Activated T-helper 1 cell treated with anti-CD3 and anti-CD28 coated beads, Interleukin-12 subunit alpha, Interleukin-12 subunit beta, Interleukin-2, Interleukin-4 antibody, amounts not matched to agents 30 ng/mL and 10 ng/mL and 1 ng/mL, durations not matched to agents 14 hours and 24 hours and 36 hours (primary cell): ENCODE measurements around the gene GLA. TPM values are rescaled to one million over a fixed set of nuclear protein-coding genes. Genes with fewer than 3 reads are reported as not detected.
A peak's percentile ranks its signal among the peaks of the same experiment; 100 is the strongest.

ENCODE experiments used
- DNase-seq: peaks from one replicate; pipeline ENCODE4 v3.0.0; 2021; ENCODE audit warnings: low spot score
- H3K27ac Mint-ChIP-seq: one replicate; pipeline ENCODE4 v1.8.0; 2021; ENCODE audit warnings: mild to moderate bottlenecking, mixed read lengths
- H3K27me3 Mint-ChIP-seq: one replicate; pipeline ENCODE4 v1.8.0; 2022; ENCODE audit warnings: mild to moderate bottlenecking, moderate library complexity, mixed read lengths; ENCODE audit not compliant: insufficient read depth
- H3K36me3 Mint-ChIP-seq: one replicate; pipeline ENCODE4 v1.8.0; 2021; ENCODE audit warnings: low read depth, mixed read lengths
- H3K4me1 Mint-ChIP-seq: one replicate; pipeline ENCODE4 v1.8.0; 2021; ENCODE audit warnings: low read depth, mixed read lengths
- H3K4me3 Mint-ChIP-seq: one replicate; pipeline ENCODE4 v1.8.0; 2021; ENCODE audit warnings: mild to moderate bottlenecking, moderate library complexity, mixed read lengths
- H3K9me3 Mint-ChIP-seq: one replicate; pipeline ENCODE4 v1.8.0; 2021; ENCODE audit warnings: mixed read lengths
- intact Hi-C: fragments of 100-400 bp; cut with micrococcal nuclease; formaldehyde crosslinking; loops from one replicate; pipeline ENCODE4 v1.15.1; 2024
- total RNA-seq: library from RNA; stranded (reverse); gene quantifications from 2 replicates; pipeline ENCODE4 v1.2.3, GENCODE V29; 2022

The GLA gene
- total RNA-seq, 1 donor from 2014 or later, result 65.7 TPM

DNA sequence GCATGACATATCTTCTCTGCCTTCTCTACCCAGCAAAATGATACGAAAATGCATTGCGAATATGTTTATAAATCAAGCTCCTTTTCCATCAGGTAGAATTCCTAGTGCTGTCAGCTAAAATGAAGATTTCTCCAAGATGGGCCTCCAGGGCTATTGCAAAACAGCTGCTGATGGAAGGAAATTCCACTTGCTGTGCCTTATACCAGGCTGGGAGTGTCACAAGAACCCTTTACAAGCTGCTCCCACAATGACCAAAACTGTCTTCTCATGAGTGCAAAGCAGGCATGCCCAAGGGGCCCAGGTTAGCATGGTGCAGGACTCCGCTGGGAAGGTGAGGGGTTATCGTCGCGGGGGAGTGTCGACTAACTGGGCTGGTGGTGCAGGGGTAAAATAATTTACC lies 9.0 kb upstream of the GLA start:
- Mint-ChIP-seq H3K27me3 (no peaks in the 10 kb centered on the region), H3K9me3 (no peaks in the 10 kb centered on the region), H3K27ac (peak overlapping the region; percentile 55), H3K4me3 (peak overlapping the region; percentile 61), H3K36me3 (peaks cover 21% of the 10 kb centered on the region), H3K4me1 (peaks cover 44% of the 10 kb centered on the region)
- intact Hi-C loops, result loop anchor here (5.0 to 10.0 kb wide), 3 partner anchors 68 to 516 kb away; partner anchors contain the start of genes ARMCX4 and ZMAT1
- no peak for DNase-seq

DNA sequence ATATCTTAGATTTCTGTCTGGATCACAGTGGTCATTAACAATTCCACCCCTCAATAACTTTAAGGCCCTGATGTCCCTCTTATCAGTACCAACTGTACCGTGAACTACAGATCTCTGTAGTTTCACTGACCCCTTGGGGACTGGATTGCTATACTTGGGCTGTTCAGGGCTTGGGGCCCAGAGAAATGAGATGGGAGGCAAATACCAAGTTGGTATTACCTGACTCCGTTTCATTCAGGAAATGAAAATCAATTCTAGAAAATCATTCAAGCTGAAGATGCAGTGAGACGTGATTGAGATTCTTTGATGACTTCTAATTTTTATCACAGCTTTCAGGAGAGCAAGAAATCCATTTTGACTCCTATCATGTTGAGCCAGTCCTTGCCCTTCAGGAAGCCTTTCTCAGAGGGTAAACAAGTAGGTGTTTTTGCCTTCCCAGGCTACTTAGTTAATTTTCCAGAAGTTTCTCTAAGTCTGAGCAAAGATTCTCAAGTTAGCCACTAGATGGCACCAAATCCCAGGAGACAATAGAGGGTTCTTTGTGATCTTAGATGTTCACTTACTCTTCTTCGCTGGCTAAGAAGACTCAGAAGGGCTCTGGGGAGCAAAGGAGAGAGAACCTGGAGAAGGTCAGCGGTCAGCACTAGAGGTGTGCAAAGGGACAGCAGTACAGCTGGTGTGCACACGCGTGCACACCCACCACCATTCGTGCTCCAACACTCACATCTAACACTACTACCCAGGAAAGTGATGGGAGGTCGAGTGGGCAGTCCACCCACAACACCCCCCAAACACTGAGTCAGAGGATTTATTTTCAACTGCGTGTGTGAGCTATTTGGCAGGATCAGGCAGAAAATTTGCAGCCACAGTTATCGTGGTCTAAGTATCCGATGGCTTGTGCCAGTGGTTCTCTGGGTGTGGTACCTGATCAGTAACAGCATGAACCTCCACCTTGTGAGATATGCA lies 7.7 kb upstream of the GLA start:
- H3K27me3 Mint-ChIP-seq, result no peaks in the 10 kb centered on the region
- H3K4me3 Mint-ChIP-seq, result peak overlapping the region; percentile 42
- H3K4me1 Mint-ChIP-seq, result peaks cover 49% of the 10 kb centered on the region
- intact Hi-C loops, result loop anchor here (1.0 to 10.0 kb wide), 7 partner anchors 15 to 517 kb away; partner anchors contain the start of genes ARMCX4 and ZMAT1
- no peaks in the 10 kb centered on the region for H3K9me3 Mint-ChIP-seq
- peak overlapping the region; percentile 70 for H3K27ac Mint-ChIP-seq
- peak; percentile 17 for DNase-seq
- H3K36me3 Mint-ChIP-seq, result peaks cover 21% of the 10 kb centered on the region

DNA sequence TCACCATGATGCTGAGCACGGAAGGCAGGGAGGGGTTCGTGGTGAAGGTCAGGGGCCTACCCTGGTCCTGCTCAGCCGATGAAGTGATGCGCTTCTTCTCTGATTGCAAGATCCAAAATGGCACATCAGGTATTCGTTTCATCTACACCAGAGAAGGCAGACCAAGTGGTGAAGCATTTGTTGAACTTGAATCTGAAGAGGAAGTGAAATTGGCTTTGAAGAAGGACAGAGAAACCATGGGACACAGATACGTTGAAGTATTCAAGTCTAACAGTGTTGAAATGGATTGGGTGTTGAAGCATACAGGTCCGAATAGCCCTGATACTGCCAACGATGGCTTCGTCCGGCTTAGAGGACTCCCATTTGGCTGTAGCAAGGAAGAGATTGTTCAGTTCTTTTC lies 4.3 kb upstream of the GLA start:
- DNase-seq, result no peak
- intact Hi-C loops, result loop anchor here (10.0 kb wide), 1 partner anchor 73 kb away; the partner anchor contains the start of gene ARMCX4
- peaks cover 26% of the 10 kb centered on the region for H3K36me3 Mint-ChIP-seq
- H3K9me3 Mint-ChIP-seq, result no peaks in the 10 kb centered on the region
- H3K4me1 Mint-ChIP-seq, result peaks cover 42% of the 10 kb centered on the region
- H3K27ac Mint-ChIP-seq, result no peak overlapping the region
- H3K4me3 Mint-ChIP-seq, result no peak overlapping the region
- H3K27me3 Mint-ChIP-seq, result no peaks in the 10 kb centered on the region

DNA sequence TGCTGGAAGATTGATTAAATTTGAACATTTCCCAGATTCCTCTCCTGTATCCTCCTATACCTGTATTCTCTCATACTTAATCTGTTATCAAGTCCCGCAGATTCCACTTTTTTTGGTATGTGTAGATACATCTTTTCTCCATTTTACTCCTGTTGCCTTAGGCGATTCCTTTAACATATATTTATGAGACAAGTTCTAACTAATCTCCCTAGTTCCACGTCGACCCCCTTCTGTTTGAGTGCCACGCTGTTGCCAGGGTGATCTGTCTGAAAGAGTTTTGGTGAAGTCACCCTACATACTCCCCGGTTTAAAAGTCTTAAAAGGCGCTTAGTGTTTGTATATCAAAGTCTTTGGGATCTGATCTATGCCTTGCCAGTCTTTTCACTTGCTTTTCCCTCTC lies 2.7 kb upstream of the GLA start:
- DNase-seq, result no peak
- peak overlapping the region; percentile 74 for H3K4me3 Mint-ChIP-seq
- H3K27me3 Mint-ChIP-seq, result no peaks in the 10 kb centered on the region
- H3K36me3 Mint-ChIP-seq, result peaks cover 28% of the 10 kb centered on the region
- intact Hi-C loops, result loop anchor here (10.0 kb wide), 1 partner anchor 74 kb away; the partner anchor contains the start of gene ARMCX4
- no peaks in the 10 kb centered on the region for H3K9me3 Mint-ChIP-seq
- H3K4me1 Mint-ChIP-seq, result peaks cover 45% of the 10 kb centered on the region
- H3K27ac Mint-ChIP-seq, result peak overlapping the region; percentile 75

DNA sequence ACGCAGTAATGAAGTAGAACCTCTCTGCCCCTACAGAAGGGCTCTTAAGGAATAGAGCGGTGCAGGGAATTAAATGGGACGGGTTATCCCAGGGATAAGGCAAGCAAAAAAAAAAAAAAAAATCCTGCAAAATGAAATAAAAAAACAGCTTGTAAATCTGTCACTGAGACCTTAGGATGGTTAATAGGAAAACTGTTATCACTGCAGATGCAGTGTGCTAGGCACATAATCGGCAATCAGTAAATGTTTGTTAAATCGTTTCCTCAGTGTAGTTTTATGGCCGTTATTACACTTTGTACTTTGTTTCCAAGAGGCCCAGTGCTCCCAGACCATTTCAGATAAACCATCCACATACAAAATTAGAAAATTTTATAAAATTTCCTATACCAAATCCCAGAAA lies 1.3 kb upstream of the GLA start:
- peak overlapping the region; percentile 99 for H3K4me3 Mint-ChIP-seq
- peak overlapping the region; percentile 98 for H3K27ac Mint-ChIP-seq
- no peaks in the 10 kb centered on the region for H3K27me3 Mint-ChIP-seq
- H3K9me3 Mint-ChIP-seq, result no peaks in the 10 kb centered on the region
- intact Hi-C loops, result loop anchor here (5.0 to 10.0 kb wide), 5 partner anchors 312 to 1356 kb away; partner anchors contain the start of genes CENPI, CSTF2, TRMT2B and XKRX
- H3K36me3 Mint-ChIP-seq, result peaks cover 26% of the 10 kb centered on the region
- peaks cover 39% of the 10 kb centered on the region for H3K4me1 Mint-ChIP-seq
- DNase-seq, result no peak

DNA sequence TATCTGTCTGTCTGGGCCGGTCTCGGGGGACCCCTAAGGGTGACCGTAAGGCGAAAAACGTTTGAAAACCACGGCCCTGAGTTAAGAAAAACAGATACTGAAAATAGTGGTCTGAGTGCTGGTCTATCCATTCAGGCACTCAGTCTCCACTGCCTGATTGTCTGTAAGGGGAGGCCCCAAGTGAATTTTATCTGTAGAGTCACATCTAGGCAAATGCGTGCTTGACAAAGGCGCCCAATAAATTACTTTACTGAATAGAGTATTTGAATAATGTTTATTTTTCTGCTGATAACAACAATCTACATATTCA lies 762 bp upstream of the GLA start:
- Mint-ChIP-seq H3K36me3 (peaks cover 30% of the 10 kb centered on the region), H3K9me3 (no peaks in the 10 kb centered on the region)
- intact Hi-C loops, result loop anchor here (1.0 to 10.0 kb wide), 9 partner anchors 10 to 1356 kb away; partner anchors contain the start of genes CENPI, CSTF2, TIMM8A and TRMT2B

DNA sequence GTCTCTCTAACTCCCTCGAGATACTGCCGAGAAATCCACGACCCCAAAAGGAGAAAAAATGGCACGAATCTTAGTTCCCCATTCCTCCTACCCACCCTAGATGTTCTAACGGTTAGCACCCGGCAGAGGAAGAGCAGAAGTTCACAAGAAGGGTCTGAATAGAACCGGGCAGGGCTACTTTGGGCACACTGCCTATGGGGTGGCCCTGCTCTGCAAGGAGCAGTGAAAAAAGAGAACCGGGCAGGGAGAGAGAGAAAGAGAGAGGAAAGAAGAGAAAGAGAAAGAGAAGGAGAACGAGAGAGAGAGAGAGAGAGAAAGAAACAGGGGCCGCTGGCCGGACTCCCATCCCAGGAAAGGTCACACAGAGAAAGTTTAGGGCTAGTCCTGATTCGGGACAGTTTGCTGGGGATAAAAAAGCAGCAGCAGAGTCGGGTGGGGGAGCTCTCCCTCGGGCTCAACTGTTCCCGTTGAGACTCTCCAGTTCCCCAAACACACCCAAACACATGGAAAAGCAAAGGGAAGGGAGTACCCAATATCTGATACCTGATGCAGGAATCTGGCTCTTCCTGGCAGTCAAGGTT lies 468 bp downstream of the GLA start:
- peaks cover 28% of the 10 kb centered on the region for H3K4me1 Mint-ChIP-seq
- peaks cover 26% of the 10 kb centered on the region for H3K36me3 Mint-ChIP-seq
- H3K27me3 Mint-ChIP-seq, result no peaks in the 10 kb centered on the region
- DNase-seq, result no peak
- peak overlapping the region; percentile 99 for H3K4me3 Mint-ChIP-seq
- H3K9me3 Mint-ChIP-seq, result no peaks in the 10 kb centered on the region
- intact Hi-C loops, result loop anchor here (5.0 to 10.0 kb wide), 5 partner anchors 310 to 1358 kb away; partner anchors contain the start of genes CENPI, CSTF2, TRMT2B and XKRX
- H3K27ac Mint-ChIP-seq, result peak overlapping the region; percentile 98

More for the DNA sequence above, 762 bp upstream of the GLA start:
- Mint-ChIP-seq H3K27ac (peak overlapping the region; percentile 98), H3K27me3 (no peaks in the 10 kb centered on the region), H3K4me1 (peaks cover 39% of the 10 kb centered on the region), H3K4me3 (peak overlapping the region; percentile 99)
- no peak for DNase-seq

DNA sequence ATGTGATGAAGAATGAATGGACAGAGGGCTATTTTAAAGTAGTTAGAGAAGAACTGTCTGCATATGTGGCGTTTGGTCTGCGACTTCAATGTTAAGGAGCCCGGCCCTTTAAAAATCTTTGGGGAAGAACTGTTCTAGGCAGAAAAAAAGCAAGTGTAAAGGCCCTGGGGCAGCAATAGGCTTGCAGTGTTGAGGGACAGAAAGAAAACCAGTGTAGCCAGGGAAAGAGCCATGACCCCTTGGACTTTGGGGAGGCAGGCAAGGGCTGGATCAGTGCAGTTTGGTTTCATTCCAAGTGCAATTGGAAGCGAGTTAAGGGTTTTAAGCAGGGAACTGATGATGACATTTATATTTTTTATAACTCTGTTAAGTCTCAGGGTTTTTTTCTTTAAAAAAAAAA lies 7.9 kb downstream of the GLA start:
- Mint-ChIP-seq H3K9me3 (no peaks in the 10 kb centered on the region), H3K36me3 (peaks cover 29% of the 10 kb centered on the region), H3K4me3 (no peak overlapping the region), H3K27me3 (no peaks in the 10 kb centered on the region), H3K4me1 (peaks cover 8% of the 10 kb centered on the region), H3K27ac (no peak overlapping the region)
- intact Hi-C loops, result loop anchor here (10.0 kb wide), 1 partner anchor 1365 kb away; no protein-coding TSS in a partner anchor
- DNase-seq, result no peak

DNA sequence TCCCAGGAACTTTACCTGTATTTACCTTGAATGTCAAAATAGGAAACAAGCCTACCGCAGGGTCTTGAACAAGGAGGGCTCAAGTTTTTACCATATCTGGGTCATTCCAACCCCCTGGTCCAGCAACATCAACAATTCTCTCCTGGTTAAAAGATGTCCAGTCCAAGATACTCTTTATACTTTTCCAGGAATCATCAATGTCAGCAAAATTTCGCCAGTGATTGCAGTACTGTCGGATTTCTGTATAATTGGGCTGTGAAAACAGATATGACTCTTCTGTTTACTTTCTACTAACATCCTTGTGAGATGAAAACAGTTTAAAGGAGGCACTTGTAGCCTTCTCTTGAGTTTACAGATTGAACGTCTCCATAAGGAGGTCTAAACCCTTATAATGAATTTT lies 9.0 kb downstream of the GLA start:
- Mint-ChIP-seq H3K9me3 (no peaks in the 10 kb centered on the region), H3K4me3 (no peak overlapping the region), H3K27me3 (no peaks in the 10 kb centered on the region), H3K4me1 (peaks cover 8% of the 10 kb centered on the region), H3K36me3 (peaks cover 26% of the 10 kb centered on the region), H3K27ac (no peak overlapping the region)
- intact Hi-C loops, result no loop called here
- no peak for DNase-seq

DNA sequence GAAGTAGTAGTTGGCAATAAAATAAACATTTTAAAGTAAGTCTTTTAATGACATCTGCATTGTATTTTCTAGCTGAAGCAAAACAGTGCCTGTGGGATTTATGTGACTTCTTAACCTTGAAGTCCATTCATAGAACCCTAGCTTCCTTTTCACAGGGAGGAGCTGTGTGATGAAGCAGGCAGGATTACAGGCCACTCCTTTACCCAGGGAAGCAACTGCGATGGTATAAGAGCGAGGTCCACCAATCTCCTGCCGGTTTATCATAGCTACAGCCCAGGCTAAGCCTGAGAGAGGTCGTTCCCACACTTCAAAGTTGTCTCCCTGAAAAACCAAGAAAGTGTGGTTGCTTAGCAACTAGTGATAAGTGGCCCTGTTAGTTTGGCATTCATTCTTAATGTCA lies 9.9 kb downstream of the GLA start:
- Mint-ChIP-seq H3K27me3 (no peaks in the 10 kb centered on the region), H3K4me1 (peaks cover 8% of the 10 kb centered on the region), H3K9me3 (no peaks in the 10 kb centered on the region), H3K36me3 (peaks cover 31% of the 10 kb centered on the region), H3K27ac (no peak overlapping the region), H3K4me3 (no peak overlapping the region)
- intact Hi-C loops, result no loop called here
- DNase-seq, result no peak

DNA sequence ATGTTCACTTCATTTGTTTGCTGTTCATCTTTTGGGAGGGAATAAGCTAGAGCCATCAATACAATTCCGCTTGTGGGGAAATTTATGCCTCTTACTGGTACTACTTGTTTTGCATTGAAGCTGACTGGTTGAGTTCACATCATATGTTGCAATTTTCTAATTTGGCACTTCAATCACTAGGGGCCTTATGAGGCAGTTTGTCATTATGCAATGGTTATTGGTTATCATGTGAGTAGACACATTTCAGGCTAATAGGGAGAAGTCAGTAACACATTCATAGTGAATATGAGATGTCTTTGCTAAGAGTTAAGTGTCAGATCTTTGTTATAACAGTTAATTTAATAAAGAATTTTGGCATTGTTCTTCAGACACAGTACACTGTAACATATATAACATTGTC lies 11.9 kb downstream of the GLA start:
- H3K27ac Mint-ChIP-seq, result peak overlapping the region; percentile 34
- DNase-seq, result no peak
- no peaks in the 10 kb centered on the region for H3K27me3 Mint-ChIP-seq
- H3K36me3 Mint-ChIP-seq, result peaks cover 45% of the 10 kb centered on the region
- H3K4me3 Mint-ChIP-seq, result no peak overlapping the region
- H3K4me1 Mint-ChIP-seq, result peaks cover 8% of the 10 kb centered on the region
- H3K9me3 Mint-ChIP-seq, result no peaks in the 10 kb centered on the region
- intact Hi-C loops, result no loop called here

DNA sequence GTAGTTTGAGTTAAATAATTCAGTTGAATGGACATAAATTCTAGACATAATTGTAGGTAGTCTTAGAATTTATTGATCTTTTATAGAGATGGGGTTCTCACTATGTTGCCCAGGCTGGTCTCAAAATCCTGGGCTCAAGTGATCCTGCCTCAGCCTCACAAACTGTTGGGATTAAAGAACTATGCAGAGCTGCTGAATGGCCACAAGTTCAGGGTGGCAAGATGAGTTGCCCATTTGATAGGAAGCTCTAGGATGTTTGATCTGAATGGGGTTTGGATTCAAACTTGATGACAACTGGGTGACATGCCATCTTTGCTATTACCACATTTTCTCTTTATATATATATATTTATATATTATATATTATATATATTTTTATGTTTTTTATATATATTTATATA lies 13.4 kb downstream of the GLA start:
- Mint-ChIP-seq H3K9me3 (no peaks in the 10 kb centered on the region), H3K27ac (no peak overlapping the region), H3K4me1 (peaks cover 8% of the 10 kb centered on the region), H3K27me3 (no peaks in the 10 kb centered on the region), H3K36me3 (peaks cover 38% of the 10 kb centered on the region), H3K4me3 (no peak overlapping the region)
- no peak for DNase-seq
- intact Hi-C loops, result loop anchor here (5.0 kb wide), 1 partner anchor 297 kb away; the partner anchor contains the start of gene CENPI
